GM13977 (cell line): Measurements from ENCODE around the gene MAB21L3.
A peak's percentile ranks its signal among the peaks of the same experiment; 100 is the strongest.

Experiments
- DNase-seq: peaks from one replicate; pipeline ENCODE4 v3.0.0; 2012; ENCODE audit warnings: low spot score
- in situ Hi-C: fragments of 300-500 bp; cut with MboI; formaldehyde crosslinking; loops from one replicate; pipeline ENCODE4 v1.12.0; 2022; ENCODE audit warnings: low sequenced_read_pairs, low pct_unique_long_range_greater_than_20kb, mixed read lengths, inconsistent platforms; ENCODE audit not compliant: unreplicated experiment
- TF ChIP-seq, protein P1 (sequence below): IDR thresholded peaks from 2 replicates; pipeline ENCODE4 v1.5.1; 2012; ENCODE audit warnings: mild to moderate bottlenecking, control low read depth; ENCODE audit not compliant: insufficient read depth; ENCODE audit errors: extremely low read depth, missing control alignments

The MAB21L3 gene

GRCh38 chr1:116110567-116111523 is at the start of gene MAB21L3:
Gene MAB21L3, plus strand, starts transcription at chr1:116111399. Its CDS starts 1,217 bp downstream, at chr1:116112616.
- in situ Hi-C loops = no loop called here
- peak; percentile 38 for DNase-seq
- TF ChIP-seq, protein P1, sequence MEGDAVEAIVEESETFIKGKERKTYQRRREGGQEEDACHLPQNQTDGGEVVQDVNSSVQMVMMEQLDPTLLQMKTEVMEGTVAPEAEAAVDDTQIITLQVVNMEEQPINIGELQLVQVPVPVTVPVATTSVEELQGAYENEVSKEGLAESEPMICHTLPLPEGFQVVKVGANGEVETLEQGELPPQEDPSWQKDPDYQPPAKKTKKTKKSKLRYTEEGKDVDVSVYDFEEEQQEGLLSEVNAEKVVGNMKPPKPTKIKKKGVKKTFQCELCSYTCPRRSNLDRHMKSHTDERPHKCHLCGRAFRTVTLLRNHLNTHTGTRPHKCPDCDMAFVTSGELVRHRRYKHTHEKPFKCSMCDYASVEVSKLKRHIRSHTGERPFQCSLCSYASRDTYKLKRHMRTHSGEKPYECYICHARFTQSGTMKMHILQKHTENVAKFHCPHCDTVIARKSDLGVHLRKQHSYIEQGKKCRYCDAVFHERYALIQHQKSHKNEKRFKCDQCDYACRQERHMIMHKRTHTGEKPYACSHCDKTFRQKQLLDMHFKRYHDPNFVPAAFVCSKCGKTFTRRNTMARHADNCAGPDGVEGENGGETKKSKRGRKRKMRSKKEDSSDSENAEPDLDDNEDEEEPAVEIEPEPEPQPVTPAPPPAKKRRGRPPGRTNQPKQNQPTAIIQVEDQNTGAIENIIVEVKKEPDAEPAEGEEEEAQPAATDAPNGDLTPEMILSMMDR = no peak

DNA sequence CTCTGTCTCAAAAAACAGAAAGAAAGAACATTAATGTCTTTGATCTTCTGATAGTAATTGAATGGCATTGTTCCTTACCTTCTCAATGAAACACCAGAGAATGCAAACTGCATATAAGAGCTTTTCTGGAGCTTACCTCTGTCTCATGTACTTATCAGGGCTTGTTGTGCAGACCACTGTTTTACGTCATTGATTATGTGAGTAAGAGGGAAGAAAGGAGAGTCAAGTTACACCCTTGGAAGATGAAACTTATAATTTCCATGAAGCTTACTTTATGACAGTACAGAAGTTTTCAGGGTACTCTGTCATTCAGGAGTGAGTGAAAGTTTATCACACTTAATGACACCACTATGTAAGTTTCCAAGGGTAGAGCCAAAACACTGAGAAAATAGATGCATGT is 49.0 kb upstream of the MAB21L3 start:
- TF ChIP-seq, protein P1 = no peak
- in situ Hi-C loops = no loop called here

DNA sequence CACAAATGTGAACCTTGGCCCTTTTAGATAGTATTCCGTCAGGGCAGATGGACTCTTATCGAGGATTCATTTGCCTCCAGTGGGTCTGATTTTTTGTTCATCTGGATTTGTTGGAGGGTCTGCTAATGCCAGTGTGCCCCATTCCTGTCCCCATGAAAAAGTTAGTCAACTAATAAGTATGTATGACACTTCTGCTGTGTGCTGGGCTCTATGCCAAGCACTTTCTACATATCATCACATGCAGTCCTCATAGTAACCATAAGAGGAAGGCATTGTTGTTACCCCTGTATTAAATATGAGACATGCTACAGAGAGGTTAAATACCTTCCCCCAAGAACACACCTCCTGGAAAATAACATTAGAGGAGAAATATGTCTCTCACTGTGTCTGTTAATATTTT is 46.6 kb upstream of the MAB21L3 start:
- TF ChIP-seq, protein P1 = no peak
- in situ Hi-C loops = no loop called here
- DNase-seq = no peak

More for the DNA sequence above, 49.0 kb upstream of the MAB21L3 start:
- DNase-seq = no peak

DNA sequence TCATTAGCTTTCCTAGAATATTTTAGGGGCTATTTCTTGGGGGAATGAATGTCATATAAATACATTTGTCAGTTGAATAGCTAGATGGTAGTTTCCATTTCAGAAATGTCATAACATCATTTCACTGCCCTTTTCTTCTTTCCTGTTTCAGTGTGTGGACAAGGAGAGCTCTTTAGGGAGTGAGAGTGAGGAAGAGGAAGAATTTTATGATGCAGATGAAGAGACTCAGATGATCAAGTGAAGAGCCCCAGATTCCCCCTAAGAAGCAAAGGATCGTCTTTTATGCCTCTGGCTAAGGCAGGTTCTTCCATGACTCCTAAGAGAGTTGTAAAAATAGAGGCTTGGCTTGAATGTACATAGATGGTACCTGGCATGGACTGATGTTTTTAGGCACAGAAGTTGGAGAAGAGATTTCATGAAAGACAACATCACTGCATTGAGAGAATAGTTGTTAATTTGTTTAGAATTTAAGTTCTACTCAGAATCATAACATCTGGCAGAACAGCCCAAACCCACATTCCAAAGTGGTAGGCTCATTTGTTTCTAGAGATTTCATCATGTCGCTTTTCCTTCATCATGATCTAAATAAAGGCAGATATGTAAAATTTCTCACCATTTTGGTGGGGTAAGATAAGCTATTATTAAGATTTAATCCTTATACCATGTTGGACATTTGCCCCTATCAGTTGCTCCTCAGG is 44.2 kb upstream of the MAB21L3 start:
- DNase-seq = no peak
- in situ Hi-C loops = no loop called here
- TF ChIP-seq, protein P1 = no peak

- in situ Hi-C loops = no loop called here
- DNase-seq = no peak
Observed at GRCh38 chr1:116067566-116067890, 43.7 kb upstream of the MAB21L3 start.

GRCh38 chr1:116075575-116075974 is 35.6 kb upstream of the MAB21L3 start:
- no peak for DNase-seq
- in situ Hi-C loops = no loop called here
- TF ChIP-seq, protein P1 = no peak

More at GRCh38 chr1:116067566-116067890, 43.7 kb upstream of the MAB21L3 start:
- TF ChIP-seq, protein P1 = no peak
